MM.1S (cell line): ENCODE measurements around the gene PLCXD3.

Experiments
- DNase-seq: peaks from one replicate; pipeline ENCODE4 v3.0.0-alpha.2; 2015
- H2AFZ ChIP-seq: fragments of 300-600 bp; sonication (generic); 2 replicates; pipeline ENCODE4 v1.6.0; 2016; ENCODE audit warnings: antibody characterized with exemption, low read length
- H3F3A ChIP-seq: fragments of 300-600 bp; sonication (generic); 2 replicates; pipeline ENCODE4 v1.6.1; 2016; ENCODE audit warnings: mild to moderate bottlenecking, antibody characterized with exemption, low read length, moderate library complexity, mixed read lengths; ENCODE audit not compliant: insufficient read depth
- H3K27ac ChIP-seq: fragments of 300-600 bp; sonication (generic); 2 replicates; pipeline ENCODE4 v1.5.1; 2016; ENCODE audit warnings: mild to moderate bottlenecking, low read length
- H3K27me3 ChIP-seq: fragments of 300-600 bp; sonication (generic); replicated peaks from 2 replicates; pipeline ENCODE4 v1.6.0; 2016; ENCODE audit warnings: low read length; ENCODE audit not compliant: insufficient read depth
- H3K36me3 ChIP-seq: fragments of 300-600 bp; sonication (generic); replicated peaks from 2 replicates; pipeline ENCODE4 v1.6.1; 2016; ENCODE audit warnings: mild to moderate bottlenecking, low read length, mixed read lengths; ENCODE audit not compliant: insufficient read depth
- H3K4me1 ChIP-seq: fragments of 300-600 bp; sonication (generic); 2 replicates; pipeline ENCODE4 v1.6.1; 2016; ENCODE audit warnings: low read length, mixed read lengths
- H3K4me2 ChIP-seq: fragments of 300-600 bp; sonication (generic); 2 replicates; pipeline ENCODE4 v1.6.0; 2016; ENCODE audit warnings: low read depth, low read length
- H3K4me3 ChIP-seq: fragments of 300-600 bp; sonication (generic); 2 replicates; pipeline ENCODE4 v1.5.1; 2016; ENCODE audit warnings: low read length, mixed read lengths
- H3K79me2 ChIP-seq: fragments of 300-600 bp; sonication (generic); 2 replicates; pipeline ENCODE4 v1.6.1; 2016; ENCODE audit warnings: mixed run types, low read length, mixed read lengths
- H3K9ac ChIP-seq: fragments of 300-600 bp; sonication (generic); 2 replicates; pipeline ENCODE4 v1.6.1; 2016; ENCODE audit warnings: low read length, mixed read lengths
- H3K9me2 ChIP-seq: fragments of 300-600 bp; sonication (generic); replicated peaks from 2 replicates; pipeline ENCODE4 v1.6.1; 2016; ENCODE audit warnings: mild to moderate bottlenecking, low read length, mixed read lengths; ENCODE audit not compliant: insufficient read depth
- H3K9me3 ChIP-seq: fragments of 300-600 bp; sonication (generic); replicated peaks from 2 replicates; pipeline ENCODE4 v1.6.1; 2016; ENCODE audit warnings: mild to moderate bottlenecking, low read length, mixed read lengths; ENCODE audit not compliant: insufficient read depth
- H4K20me1 ChIP-seq: fragments of 300-600 bp; sonication (generic); 2 replicates; pipeline ENCODE4 v1.6.1; 2016; ENCODE audit warnings: mild to moderate bottlenecking, low read length, moderate library complexity, mixed read lengths; ENCODE audit not compliant: insufficient read depth
- CTCF ChIP-seq: fragments of 300-600 bp; sonication (generic); IDR thresholded peaks from 2 replicates; pipeline ENCODE4 v1.5.1; 2016; ENCODE audit warnings: antibody characterized with exemption, low read length, mixed read lengths
- EZH2 ChIP-seq: fragments of 300-600 bp; sonication (generic); optimal IDR thresholded peaks from 2 replicates; pipeline ENCODE3; 2017; ENCODE audit warnings: low read depth, mild to moderate bottlenecking, antibody characterized with exemption, low read length, mixed read lengths
- EZH2phosphoT487 ChIP-seq: fragments of 300-600 bp; sonication (generic); IDR thresholded peaks from 2 replicates; pipeline ENCODE4 v1.6.1; 2018; ENCODE audit warnings: antibody characterized with exemption, low read length

The PLCXD3 gene

GRCh38 chr5:41335596-41336181, 174.7 kb downstream of the PLCXD3 start:
- Histone ChIP-seq H3K27me3 (no peaks in the 10 kb centered on the region), H3F3A (no peaks in the 10 kb centered on the region), H3K4me2 (no peak overlapping the region), H4K20me1 (no peaks in the 10 kb centered on the region), H3K27ac (no peak overlapping the region), H3K4me1 (no peaks in the 10 kb centered on the region), H3K79me2 (no peaks in the 10 kb centered on the region), H3K9me2 (no peaks in the 10 kb centered on the region), H3K9ac (no peak overlapping the region), H2AFZ (no peak overlapping the region), H3K4me3 (no peak overlapping the region), H3K36me3 (no peaks in the 10 kb centered on the region), H3K9me3 (no peaks in the 10 kb centered on the region)
- no peak for DNase-seq
- TF ChIP-seq CTCF = no peak
- TF ChIP-seq EZH2phosphoT487 = no peak
- no peak for TF ChIP-seq EZH2

GRCh38 chr5:41334758-41335157, 175.6 kb downstream of the PLCXD3 start:
- Histone ChIP-seq H3K9me2 (no peaks in the 10 kb centered on the region), H3K27me3 (no peaks in the 10 kb centered on the region), H2AFZ (no peak overlapping the region), H3K9ac (no peak overlapping the region), H3K9me3 (no peaks in the 10 kb centered on the region), H3K4me1 (no peaks in the 10 kb centered on the region), H3K4me3 (no peak overlapping the region), H3K79me2 (no peaks in the 10 kb centered on the region), H3K4me2 (no peak overlapping the region), H4K20me1 (no peaks in the 10 kb centered on the region), H3F3A (no peaks in the 10 kb centered on the region), H3K27ac (no peak overlapping the region), H3K36me3 (no peaks in the 10 kb centered on the region)
- no peak for DNase-seq
- TF ChIP-seq EZH2phosphoT487 = no peak
- no peak for TF ChIP-seq EZH2
- TF ChIP-seq CTCF = no peak

- Histone ChIP-seq H3K9ac (no peak overlapping the region), H3K79me2 (no peaks in the 10 kb centered on the region), H3K36me3 (no peaks in the 10 kb centered on the region), H3K4me2 (no peak overlapping the region), H3K4me1 (no peaks in the 10 kb centered on the region), H3K27me3 (no peaks in the 10 kb centered on the region), H4K20me1 (no peaks in the 10 kb centered on the region), H2AFZ (no peak overlapping the region), H3F3A (no peaks in the 10 kb centered on the region), H3K4me3 (no peak overlapping the region), H3K9me3 (no peaks in the 10 kb centered on the region), H3K9me2 (no peaks in the 10 kb centered on the region), H3K27ac (no peak overlapping the region)
- TF ChIP-seq EZH2 = no peak
- no peak for TF ChIP-seq EZH2phosphoT487
- no peak for TF ChIP-seq CTCF
- no peak for DNase-seq
These were observed 176.2 kb downstream of the PLCXD3 start for GRCh38 chr5:41334221-41334620.
